Progenitor cell of endocrine pancreas (in vitro differentiated cells): ENCODE measurements around the gene TIRAP. TPM values are rescaled to one million over a fixed set of nuclear protein-coding genes. Genes with fewer than 3 reads are reported as not detected.

Experiments
- DNase-seq: peaks from one replicate; pipeline ENCODE4 v3.0.0; 2021; ENCODE audit warnings: low spot score; ENCODE audit not compliant: unreplicated experiment
- H3K27ac Mint-ChIP-seq: 2 replicates; pipeline ENCODE4 v1.8.0; 2021; ENCODE audit warnings: mild to moderate bottlenecking, moderate library complexity, mixed read lengths
- H3K27me3 Mint-ChIP-seq: 2 replicates; pipeline ENCODE4 v1.8.0; 2021; ENCODE audit warnings: mixed read lengths
- H3K36me3 Mint-ChIP-seq: 2 replicates; pipeline ENCODE4 v1.8.0; 2022; ENCODE audit warnings: mixed read lengths; ENCODE audit not compliant: insufficient read depth
- H3K4me1 Mint-ChIP-seq: 2 replicates; pipeline ENCODE4 v1.8.0; 2021; ENCODE audit warnings: low read depth, mixed read lengths
- H3K4me3 Mint-ChIP-seq: 2 replicates; pipeline ENCODE4 v1.8.0; 2021; ENCODE audit warnings: low read depth, mild to moderate bottlenecking, moderate library complexity, mixed read lengths
- H3K9me3 Mint-ChIP-seq: 2 replicates; pipeline ENCODE4 v1.8.0; 2021; ENCODE audit warnings: low read depth, mixed read lengths
- CTCF ChIP-seq: fragments of 200-600 bp; sonication (generic); IDR thresholded peaks from one replicate; pipeline ENCODE4 v1.5.0; 2021; ENCODE audit warnings: antibody characterized with exemption, mild to moderate bottlenecking; ENCODE audit not compliant: unreplicated experiment
- total RNA-seq: library from RNA; stranded (reverse); gene quantifications from 2 replicates; pipeline ENCODE4 v1.2.1, GENCODE V29; 2021

The TIRAP gene
- total RNA-seq, 1 donor from 2014 or later = 12.8 TPM

- Mint-ChIP-seq H3K9me3 (no peaks in the 10 kb centered on the region), H3K27ac (no peak overlapping the region), H3K36me3 (peaks cover 9% of the 10 kb centered on the region), H3K4me1 (peaks cover 12% of the 10 kb centered on the region), H3K4me3 (no peak overlapping the region), H3K27me3 (no peaks in the 10 kb centered on the region)
- no peak for DNase-seq
- no peak for TF ChIP-seq CTCF
These were observed 54.8 kb downstream of the TIRAP start for GRCh38 chr11:126337474-126338241.

- Mint-ChIP-seq H3K9me3 (no peaks in the 10 kb centered on the region), H3K36me3 (peaks cover 9% of the 10 kb centered on the region), H3K4me3 (no peak overlapping the region), H3K27me3 (no peaks in the 10 kb centered on the region), H3K27ac (no peak overlapping the region), H3K4me1 (peaks cover 12% of the 10 kb centered on the region)
- no peak for TF ChIP-seq CTCF
- no peak for DNase-seq
These were observed 55.6 kb downstream of the TIRAP start for GRCh38 chr11:126338346-126339055.

GRCh38 chr11:126339073-126339862, 56.4 kb downstream of the TIRAP start:
- H3K27me3 Mint-ChIP-seq = no peaks in the 10 kb centered on the region
- DNase-seq = no peak
- H3K9me3 Mint-ChIP-seq = no peaks in the 10 kb centered on the region
- no peak overlapping the region for H3K4me3 Mint-ChIP-seq
- no peak for TF ChIP-seq CTCF
- H3K27ac Mint-ChIP-seq = no peak overlapping the region
- H3K36me3 Mint-ChIP-seq = peaks cover 8% of the 10 kb centered on the region
- peaks cover 12% of the 10 kb centered on the region for H3K4me1 Mint-ChIP-seq

GRCh38 chr11:126339863-126340434, 57.1 kb downstream of the TIRAP start:
- no peak for DNase-seq
- peaks cover 7% of the 10 kb centered on the region for H3K36me3 Mint-ChIP-seq
- peaks cover 12% of the 10 kb centered on the region for H3K4me1 Mint-ChIP-seq
- no peaks in the 10 kb centered on the region for H3K27me3 Mint-ChIP-seq
- no peaks in the 10 kb centered on the region for H3K9me3 Mint-ChIP-seq
- TF ChIP-seq CTCF = no peak
- no peak overlapping the region for H3K4me3 Mint-ChIP-seq
- H3K27ac Mint-ChIP-seq = no peak overlapping the region
